GM13976 (cell line): ENCODE data around the gene CAP2.
"Not testable (repeated sequence)": the region's sequence is repeated elsewhere in the genome, so short reads cannot be mapped to it uniquely, and the experiment has no call there.

Experiments used
- DNase-seq: peaks from one replicate; pipeline ENCODE4 v3.0.0; 2012; ENCODE audit warnings: low spot score
- in situ Hi-C: fragments of 300-500 bp; cut with MboI; formaldehyde crosslinking; loops from one replicate; pipeline ENCODE4 v1.12.0; 2022; ENCODE audit warnings: low sequenced_read_pairs, mixed read lengths, inconsistent platforms; ENCODE audit not compliant: unreplicated experiment
- TF ChIP-seq, protein P1 (sequence below): IDR thresholded peaks from 2 replicates; pipeline ENCODE4 v1.5.1; 2012; ENCODE audit warnings: borderline replicate concordance, mild to moderate bottlenecking; ENCODE audit not compliant: insufficient read depth; ENCODE audit errors: extremely low read depth, missing control alignments, control extremely low read depth

The CAP2 gene

DNA sequence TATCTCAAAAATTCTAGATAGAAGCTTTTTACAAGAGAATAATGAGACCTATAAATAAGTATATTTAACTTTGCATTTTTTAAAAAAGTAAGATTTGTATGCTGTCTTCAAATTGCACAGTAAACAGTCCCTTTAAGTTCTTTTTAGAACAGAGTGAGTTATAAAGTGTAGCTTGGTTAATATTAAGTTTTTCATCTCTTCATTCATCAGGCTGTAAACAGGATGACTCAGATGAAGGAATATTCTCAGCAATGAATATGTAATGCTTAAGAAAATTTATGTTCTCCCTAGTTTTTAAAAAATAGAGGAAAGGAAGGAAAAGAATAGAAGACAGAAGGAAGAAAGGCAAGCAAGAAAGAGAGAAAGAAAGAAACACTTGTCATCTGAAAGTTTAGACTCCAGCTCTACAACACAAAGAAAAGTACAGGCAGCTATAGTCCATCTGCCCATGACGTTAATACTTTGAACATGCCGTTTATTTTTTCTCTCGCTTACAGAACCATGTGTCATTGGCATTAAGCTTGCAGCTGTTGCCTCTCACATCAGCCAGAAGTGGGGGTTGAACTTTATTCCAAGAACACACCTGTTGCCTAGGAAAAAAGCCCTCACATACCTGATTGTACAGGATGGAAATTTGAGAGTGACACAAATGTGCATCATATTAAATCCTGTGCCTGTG lies 36.1 kb downstream of the CAP2 start:
- no peak for DNase-seq
- in situ Hi-C loops: no loop called here
- TF ChIP-seq, protein P1, sequence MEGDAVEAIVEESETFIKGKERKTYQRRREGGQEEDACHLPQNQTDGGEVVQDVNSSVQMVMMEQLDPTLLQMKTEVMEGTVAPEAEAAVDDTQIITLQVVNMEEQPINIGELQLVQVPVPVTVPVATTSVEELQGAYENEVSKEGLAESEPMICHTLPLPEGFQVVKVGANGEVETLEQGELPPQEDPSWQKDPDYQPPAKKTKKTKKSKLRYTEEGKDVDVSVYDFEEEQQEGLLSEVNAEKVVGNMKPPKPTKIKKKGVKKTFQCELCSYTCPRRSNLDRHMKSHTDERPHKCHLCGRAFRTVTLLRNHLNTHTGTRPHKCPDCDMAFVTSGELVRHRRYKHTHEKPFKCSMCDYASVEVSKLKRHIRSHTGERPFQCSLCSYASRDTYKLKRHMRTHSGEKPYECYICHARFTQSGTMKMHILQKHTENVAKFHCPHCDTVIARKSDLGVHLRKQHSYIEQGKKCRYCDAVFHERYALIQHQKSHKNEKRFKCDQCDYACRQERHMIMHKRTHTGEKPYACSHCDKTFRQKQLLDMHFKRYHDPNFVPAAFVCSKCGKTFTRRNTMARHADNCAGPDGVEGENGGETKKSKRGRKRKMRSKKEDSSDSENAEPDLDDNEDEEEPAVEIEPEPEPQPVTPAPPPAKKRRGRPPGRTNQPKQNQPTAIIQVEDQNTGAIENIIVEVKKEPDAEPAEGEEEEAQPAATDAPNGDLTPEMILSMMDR: no peak

DNA sequence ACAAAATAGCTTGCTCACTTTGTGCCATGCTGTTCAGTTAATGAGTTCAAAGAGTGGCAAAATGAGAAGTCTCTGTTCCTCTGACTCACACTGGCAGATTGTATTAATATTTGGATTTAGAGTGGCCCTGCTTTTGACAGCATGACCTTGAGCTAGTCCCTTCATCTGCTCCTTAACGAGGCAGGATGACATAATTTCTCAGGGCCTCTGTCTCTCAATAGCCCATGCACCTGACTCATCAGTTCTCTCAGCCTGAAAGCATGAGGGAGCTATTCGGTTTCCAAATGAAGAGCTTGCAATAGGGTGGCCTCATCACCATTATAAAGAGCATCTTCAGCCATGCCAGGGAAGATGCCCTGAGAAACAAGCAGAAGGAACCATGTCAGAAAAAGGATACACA lies 38.2 kb downstream of the CAP2 start:
- DNase-seq: no peak
- TF ChIP-seq, protein P1: no peak
- in situ Hi-C loops: no loop called here

DNA sequence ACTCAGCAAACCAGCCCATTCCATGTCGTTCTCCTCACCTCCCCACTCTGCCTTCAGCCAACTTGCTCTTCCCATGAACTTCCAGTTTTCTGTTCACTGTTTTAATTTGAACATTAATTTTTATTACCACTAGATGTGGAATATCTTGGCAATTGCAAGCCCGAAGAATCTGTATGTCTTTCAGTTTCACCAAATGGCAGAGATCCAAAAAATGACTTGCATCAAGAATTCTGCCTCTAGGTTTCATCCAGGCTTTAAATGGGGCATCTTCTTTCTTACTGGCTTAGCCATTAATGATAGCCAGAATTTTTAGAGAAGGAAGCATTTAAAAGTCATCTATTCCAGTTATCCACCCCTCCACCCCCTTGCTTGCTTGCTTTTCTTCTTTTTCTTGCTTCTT lies 39.0 kb downstream of the CAP2 start:
- in situ Hi-C loops: no loop called here
- TF ChIP-seq, protein P1: no peak
- no peak for DNase-seq

DNA sequence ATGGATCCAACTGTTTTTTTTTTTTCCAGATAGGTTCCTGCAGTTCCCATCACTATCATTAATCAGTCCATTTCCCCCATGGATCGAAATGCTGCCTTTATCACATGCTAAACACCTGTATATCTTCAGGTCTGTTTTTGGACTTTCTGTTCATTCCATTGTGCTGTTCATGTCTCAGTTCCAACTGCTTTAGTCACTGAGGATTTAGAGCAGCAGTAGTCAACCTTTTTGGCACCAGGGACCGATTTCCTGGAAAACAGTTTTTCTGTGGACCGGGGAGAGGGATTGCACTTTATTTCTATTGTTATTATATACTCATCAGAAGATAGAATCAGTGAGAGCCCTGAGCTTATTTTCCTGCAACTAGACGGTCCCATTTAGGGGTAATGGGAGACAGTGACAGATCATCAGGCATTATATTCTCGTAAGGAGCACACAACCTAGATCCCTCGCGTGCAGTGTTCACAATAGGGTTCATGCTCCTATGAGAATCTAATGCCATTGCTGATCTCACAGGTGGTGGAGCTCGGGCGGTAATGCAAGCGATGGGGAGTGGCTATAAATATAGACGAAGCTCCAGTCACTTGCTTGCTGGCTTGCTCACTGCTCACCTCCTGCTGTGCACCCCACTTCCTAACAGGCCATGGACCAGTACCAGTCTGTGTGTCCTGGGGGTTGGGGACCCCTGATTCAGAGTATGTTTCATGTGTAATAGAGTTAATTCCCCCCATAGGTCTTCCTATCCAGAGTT lies 46.0 kb downstream of the CAP2 start:
- DNase-seq: no peak
- in situ Hi-C loops: no loop called here
- TF ChIP-seq, protein P1: no peak

DNA sequence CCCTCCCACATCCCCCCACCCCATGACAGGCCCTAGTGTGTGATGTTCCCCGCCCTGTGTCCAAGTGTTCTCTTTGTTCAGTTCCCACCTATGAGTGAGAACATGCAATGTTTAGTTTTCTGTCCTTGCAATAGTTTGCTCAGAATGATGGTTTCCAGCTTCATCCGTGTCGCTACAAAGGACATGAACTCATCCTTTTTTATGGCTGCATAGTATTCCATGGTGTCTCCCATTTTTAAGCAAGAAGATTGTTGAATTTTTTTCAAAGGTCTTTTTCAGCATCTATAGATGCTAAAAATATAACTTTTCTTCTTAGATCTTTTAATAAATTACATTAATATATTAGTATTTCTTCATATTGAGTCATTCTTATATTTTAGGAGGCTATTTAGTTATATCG lies 47.4 kb downstream of the CAP2 start:
- in situ Hi-C loops, DNase-seq: not testable (repeated sequence)

DNA sequence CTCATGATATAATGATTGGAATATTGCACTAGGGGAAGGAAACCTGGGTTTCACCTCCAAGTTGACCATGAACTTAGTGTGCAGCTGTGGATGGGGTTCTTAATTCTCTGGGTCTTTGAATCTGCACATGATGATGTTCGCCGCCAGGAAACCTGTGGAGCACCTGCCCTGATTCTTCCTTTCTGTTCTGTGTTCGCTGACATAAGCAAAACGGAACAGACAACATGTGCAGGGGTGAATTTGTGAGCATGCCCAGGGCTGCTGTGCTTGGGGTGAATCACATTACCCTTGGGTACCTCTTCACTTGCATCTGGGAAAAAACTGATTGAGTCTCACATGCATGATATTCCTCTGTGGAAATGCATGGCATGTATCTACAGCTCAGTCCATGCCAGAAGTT lies 48.8 kb downstream of the CAP2 start:
- no peak for DNase-seq
- TF ChIP-seq, protein P1: no peak
- in situ Hi-C loops: no loop called here

DNA sequence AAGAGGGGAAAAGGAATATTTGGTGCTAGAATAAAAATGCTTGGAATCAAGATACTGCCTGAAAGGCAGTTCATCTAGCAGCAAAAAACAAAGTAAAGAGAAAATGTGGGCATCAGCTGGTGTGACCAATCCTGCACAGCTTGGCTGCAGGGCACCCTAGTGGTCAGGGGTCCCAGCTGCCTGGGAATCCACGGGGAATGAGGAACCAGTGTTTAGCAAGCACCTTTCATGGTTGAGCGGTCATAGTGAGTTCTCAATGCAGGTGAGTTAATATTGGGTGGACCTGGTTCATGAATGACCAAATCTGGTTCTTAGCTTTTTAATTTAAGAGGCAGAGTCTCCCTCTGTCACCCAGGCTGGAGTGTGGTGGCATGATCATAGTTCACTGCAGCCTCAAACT lies 53.3 kb downstream of the CAP2 start:
- no peak for DNase-seq
- TF ChIP-seq, protein P1: no peak
- in situ Hi-C loops: no loop called here
